ENCODE data around the gene TGFB1.

TGFB1 gene

DNA sequence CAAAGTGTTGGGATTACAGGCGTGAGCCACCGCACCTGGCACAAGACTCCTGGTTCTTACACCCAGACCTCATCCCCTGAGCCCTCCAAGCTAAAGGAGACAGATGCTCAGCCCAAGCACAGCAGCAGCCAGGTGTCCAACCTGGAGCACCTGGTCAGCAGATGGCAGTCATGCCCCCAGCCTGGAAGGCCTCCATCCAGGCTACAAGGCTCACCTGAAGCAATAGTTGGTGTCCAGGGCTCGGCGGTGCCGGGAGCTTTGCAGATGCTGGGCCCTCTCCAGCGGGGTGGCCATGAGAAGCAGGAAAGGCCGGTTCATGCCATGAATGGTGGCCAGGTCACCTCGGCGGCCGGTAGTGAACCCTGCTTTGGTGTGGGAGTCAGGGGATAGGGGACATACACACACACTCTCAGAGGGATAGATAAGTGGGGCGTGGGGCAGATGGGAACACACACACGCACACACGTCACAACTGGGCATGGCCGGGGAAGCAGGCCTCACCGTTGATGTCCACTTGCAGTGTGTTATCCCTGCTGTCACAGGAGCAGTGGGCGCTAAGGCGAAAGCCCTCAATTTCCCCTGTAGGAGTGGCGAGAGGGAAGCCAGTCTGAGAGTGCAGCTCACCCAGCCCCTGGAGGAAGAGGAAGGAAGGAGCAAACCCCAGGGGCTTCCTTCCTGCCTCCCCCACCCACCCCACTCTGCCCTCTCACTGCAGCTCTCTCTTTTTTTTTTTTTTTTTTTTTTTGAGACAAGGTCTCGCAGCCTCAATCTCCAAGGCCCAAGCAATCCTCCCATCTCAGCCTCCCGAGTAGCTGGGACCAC is 11.8 kb downstream of the TGFB1 start:
- no peak for DNase-seq (ENCODE audit: low read depth)

GRCh38 chr19:41339936-41340335 is 13.8 kb downstream of the TGFB1 start:
- peak; percentile 82 for DNase-seq (ENCODE audit: low read depth)

DNA sequence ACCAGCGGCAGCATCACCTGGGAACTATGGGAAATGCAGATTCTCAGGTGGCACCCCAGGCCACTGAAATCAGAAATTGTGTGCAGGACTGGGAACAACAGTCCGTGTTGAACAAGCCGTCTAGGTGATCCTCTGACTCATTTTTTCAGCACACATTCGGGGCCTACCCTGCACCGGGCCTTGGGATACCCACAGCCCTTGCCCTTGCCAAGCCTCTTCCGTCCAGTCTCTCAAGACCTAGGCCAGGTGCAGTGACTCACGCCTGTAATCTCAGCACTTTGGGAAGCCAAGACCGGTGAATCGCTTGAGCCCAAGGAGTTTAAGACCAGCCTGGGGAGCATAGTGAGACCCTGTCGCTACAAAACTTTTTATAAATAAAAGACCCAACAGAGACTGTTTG is 18.3 kb downstream of the TGFB1 start:
- no peak for DNase-seq (ENCODE audit: low read depth)

- no peak for DNase-seq (ENCODE audit: low read depth)
These were observed 18.9 kb downstream of the TGFB1 start for GRCh38 chr19:41334793-41335192.

- no peak for DNase-seq (ENCODE audit: low read depth)
These were observed 21.3 kb downstream of the TGFB1 start for GRCh38 chr19:41332468-41332867.

DNA sequence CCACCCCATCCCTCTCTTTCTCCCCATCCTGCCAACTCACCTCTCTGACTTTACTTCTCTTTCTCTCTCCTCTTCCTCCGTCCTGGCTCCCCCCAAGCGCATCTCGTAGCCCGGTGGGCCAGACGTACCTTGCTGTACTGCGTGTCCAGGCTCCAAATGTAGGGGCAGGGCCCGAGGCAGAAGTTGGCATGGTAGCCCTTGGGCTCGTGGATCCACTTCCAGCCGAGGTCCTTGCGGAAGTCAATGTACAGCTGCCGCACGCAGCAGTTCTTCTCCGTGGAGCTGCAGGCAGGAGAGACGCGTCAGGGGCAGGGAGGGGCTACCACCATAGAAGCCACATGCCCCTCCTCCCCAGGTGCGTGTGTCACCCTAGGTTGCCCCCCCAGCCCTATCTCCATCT is 21.7 kb downstream of the TGFB1 start:
- no peak for DNase-seq (ENCODE audit: low read depth)

- no peak for DNase-seq (ENCODE audit: low read depth)
These were observed 22.6 kb downstream of the TGFB1 start for GRCh38 chr19:41330946-41331678.

DNA sequence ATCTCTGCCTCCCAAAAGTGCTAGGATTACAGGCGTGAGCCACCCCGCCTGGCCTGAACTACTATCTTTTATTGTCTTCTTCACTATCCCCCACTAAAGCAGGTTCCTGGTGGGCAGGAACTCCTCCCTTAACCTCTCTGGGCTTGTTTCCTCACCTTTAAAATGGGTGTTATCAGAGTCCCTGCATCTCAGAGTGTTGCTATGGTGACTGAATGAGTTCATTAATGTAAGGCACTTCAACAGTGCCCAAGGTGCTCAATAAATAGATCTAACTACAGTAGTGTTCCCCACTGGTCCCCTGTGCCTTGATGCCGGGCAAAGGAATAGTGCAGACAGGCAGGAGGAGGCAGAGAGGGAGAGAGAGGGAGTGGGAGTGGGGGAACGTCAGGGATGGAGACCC is 23.2 kb downstream of the TGFB1 start:
- no peak for DNase-seq (ENCODE audit: low read depth)

- DNase-seq (ENCODE audit: low read depth), result no peak
These were observed 24.9 kb downstream of the TGFB1 start for GRCh38 chr19:41328842-41329225.

DNA sequence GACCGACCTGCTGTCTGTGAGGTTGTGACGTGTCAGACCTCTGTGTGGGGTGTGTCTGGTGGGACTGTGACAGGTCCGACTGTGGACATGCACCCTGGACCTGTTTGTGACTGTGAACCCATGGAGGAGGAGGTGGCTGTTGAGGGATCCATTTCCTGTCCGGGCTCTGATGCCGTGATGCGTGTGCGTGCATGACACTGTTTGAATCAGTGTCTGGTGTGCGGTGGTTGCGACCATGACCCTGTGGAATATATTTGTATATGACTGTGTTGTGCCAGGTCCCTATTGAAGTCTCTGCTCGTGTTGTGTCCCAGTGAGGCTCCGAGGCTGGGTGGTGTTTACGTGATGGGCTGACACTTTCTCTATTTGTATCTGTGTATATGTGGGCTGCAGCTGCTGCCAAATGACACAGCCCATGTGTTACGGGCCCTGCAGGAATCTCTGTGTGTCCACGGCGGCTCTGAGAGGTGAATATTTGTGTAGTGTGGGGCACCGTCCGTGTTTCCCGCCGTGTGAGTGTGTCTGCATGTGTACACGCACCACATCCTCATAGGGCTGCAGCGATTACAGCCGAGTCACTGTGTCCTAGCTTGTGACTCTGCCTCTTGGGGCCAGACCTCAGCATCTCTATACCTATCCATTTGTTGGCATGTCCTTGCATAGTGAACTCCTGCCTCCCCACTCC is 25.4 kb downstream of the TGFB1 start:
- no peak for DNase-seq (ENCODE audit: low read depth)

- no peak for DNase-seq (ENCODE audit: low read depth)
These were observed 26.1 kb downstream of the TGFB1 start for GRCh38 chr19:41327576-41328156.

- DNase-seq (ENCODE audit: low read depth), result no peak
These were observed 26.6 kb downstream of the TGFB1 start for GRCh38 chr19:41327076-41327575.

DNA sequence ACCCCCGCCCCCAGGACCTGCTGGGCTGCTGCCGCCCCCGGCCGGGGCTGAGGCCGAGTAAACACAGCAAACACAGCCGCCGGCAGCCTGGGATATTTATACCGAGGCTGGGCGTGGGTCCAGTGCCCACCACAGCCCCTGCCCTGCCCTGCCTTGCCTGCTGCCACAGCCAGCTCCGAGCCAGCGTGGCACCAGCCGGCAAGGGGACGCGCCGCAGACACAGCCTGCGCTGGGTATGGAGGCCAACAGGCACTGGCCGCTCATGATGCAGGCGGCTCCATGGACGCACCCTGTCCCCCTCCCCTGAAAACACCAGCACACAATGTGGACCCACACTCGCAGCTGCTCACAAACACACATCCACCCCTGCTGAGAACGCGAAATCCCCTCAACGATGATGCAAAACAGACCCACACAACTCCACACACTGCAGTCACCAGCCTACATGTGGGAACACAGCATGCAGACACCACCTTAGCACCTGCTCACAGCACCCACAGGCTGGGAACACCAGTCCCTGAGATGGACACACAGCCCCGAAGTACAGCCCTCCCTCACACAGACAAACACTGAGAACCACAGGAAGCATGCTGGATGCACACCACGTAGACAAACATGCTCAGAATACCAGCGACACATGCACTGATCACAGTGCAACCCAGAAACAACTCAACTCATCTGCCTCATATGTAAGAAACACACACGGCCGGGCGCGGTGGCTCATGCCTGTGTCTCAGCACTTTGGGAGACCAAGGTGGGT is 27.6 kb downstream of the TGFB1 start:
- no peak for DNase-seq (ENCODE audit: low read depth)

DNA sequence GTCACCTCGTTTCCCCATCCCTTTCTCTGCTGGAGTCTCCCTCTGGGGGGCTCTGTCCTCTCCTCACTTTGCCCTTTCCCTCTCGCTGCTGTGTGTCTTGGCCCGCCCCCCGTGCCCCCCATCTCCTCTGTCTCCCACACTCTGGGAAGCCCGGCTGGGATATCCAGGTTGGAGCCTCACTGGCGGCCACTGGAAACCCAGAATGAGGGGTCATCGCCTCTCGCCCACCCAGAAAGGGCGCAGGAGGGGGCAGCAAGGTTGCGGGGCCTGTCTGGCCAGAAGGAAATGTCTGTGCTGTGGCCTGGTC is 28.1 kb downstream of the TGFB1 start:
- no peak for DNase-seq (ENCODE audit: low read depth)

GRCh38 chr19:41324921-41325639 is 28.6 kb downstream of the TGFB1 start:
- no peak for DNase-seq (ENCODE audit: low read depth)

DNA sequence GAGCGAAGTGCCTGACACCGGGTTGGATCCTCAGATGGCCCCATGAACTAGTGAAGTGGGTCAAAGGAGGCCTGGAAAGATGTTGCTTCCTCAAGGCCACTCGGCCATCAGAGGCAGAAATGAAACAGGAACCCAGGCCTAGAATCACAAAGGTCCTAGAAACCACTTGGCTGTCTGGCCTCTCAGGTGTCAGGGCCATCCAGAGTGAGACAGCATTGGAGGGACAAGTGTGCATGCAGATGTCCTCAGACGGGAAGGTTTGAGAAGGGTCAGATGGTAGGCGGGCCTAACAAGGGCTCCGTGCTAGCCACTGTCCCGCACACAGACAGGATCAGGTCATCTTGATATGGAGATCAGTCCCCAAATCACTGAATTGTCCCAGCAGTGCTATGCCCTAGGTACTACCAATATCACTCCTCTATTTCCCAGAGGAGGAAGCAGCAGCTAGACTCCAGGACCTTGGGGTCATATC is 29.5 kb downstream of the TGFB1 start:
- DNase-seq (ENCODE audit: low read depth), result no peak

DNA sequence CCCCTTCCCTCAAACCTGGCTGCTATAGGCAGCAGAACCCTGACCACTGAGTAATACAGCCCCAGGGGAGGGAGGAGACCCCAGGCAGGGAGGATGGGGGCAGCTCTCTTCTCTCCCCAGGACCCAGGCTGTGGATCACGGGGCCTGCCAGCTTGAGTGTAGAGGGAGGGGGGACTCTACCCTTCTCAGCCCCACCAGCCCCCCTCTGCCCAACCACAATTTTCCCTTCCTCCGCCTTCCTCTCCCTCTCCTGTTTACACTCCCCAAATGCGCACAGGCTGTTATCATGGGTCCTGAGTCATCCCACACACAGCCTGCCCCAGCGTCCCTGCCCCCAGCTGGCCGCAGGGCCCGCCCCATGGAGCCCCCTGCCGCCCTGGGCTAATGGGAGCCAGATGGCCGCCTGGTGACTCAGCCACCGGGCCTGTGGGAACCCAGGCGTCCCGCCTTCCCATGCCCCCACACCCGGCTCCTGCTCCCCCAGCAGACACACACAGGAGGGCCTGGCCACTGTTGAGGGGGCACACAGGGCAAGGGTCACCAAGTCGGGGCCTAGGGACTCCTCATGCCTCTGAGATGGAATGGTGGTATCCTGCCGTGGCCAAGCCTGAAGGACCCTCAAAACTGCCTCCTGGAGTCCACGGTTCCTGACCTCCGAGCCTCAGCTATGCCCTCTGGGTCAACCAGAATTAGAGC is 30.1 kb downstream of the TGFB1 start:
- DNase-seq (ENCODE audit: low read depth), result peak; percentile 73

DNA sequence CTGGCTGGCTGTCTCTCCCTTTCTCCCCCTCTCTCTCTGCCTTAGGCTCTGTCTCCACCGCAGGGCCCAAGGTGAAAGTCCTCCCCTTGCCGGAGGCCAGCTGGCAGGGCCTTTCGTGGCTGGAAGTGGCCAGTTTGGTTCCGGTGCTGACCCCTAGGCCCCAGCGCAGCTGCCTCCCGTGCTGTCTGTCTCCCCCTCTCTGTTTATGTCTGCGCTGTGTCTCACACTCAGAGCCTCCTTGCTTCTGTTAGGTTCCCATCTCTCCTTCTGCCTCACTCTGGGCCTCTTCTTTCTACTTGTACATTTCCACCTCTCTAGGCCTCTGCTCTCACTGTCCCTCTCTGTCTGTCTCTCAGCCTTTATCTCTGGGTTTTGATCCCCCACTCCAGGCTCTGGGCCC is 30.7 kb downstream of the TGFB1 start:
- DNase-seq (ENCODE audit: low read depth), result no peak

DNA sequence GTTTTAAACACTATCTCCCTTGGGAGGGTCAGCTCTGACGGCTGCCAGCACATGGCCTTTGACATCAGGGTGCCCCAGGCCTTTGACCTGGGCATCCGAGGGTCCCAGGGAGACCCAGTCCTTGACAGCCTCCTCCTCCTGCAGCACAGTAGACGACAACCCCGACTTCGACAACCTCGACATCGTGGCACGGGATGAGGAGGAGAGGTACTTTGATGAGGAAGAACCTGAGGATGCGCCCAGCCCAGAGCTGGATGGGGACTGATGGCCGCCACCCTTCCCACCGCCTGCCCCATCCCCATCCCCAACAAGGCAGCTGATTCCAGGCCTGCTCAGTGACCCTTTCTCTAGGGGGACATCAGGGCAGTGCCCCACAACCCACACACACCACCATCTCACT is 31.3 kb downstream of the TGFB1 start:
- no peak for DNase-seq (ENCODE audit: low read depth)

GRCh38 chr19:41321600-41322270 is 32.0 kb downstream of the TGFB1 start:
- DNase-seq (ENCODE audit: low read depth), result no peak
